Measurements from ENCODE around the gene ELAC2. TPM values are rescaled to one million over a fixed set of nuclear protein-coding genes. Genes with fewer than 3 reads are reported as not detected.

ELAC2 gene
- total RNA-seq, 1 experiment from 2014 or later = 84.5 TPM

DNA sequence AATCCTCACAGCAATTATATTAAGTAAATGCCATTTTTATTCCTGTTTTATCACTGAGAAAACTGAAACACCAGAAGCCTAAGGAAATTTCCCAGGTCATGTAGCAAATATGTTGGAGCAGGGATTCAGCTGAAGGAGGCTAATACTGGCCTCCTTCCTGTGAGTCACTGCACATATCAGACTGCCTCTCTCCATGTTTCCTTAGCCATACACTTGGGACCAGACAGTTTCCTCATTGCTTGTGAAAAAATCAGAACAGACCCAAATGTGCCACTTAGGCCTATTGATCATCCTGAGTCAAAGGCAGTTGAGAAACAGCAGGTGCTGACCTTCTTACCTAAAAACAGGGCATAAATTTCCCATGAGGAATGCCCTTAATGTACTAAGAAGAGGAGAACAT lies 18.9 kb upstream of the ELAC2 start:
- BruUV-seq (replicated peaks) = no TSS peak
- TF ChIP-seq, protein P1, sequence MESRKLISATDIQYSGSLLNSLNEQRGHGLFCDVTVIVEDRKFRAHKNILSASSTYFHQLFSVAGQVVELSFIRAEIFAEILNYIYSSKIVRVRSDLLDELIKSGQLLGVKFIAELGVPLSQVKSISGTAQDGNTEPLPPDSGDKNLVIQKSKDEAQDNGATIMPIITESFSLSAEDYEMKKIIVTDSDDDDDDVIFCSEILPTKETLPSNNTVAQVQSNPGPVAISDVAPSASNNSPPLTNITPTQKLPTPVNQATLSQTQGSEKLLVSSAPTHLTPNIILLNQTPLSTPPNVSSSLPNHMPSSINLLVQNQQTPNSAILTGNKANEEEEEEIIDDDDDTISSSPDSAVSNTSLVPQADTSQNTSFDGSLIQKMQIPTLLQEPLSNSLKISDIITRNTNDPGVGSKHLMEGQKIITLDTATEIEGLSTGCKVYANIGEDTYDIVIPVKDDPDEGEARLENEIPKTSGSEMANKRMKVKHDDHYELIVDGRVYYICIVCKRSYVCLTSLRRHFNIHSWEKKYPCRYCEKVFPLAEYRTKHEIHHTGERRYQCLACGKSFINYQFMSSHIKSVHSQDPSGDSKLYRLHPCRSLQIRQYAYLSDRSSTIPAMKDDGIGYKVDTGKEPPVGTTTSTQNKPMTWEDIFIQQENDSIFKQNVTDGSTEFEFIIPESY (IDR thresholded peaks at IDR 0.05; ENCODE audit: extremely low read depth, insufficient replicate concordance, low read length) = no peak
- no peak for TF ChIP-seq RAD21 (IDR thresholded peaks at IDR 0.05; ENCODE audit: low read depth)
- no peak for TF ChIP-seq EGR1 (IDR thresholded peaks at IDR 0.05; ENCODE audit: low read depth)
- TF ChIP-seq, protein P2, sequence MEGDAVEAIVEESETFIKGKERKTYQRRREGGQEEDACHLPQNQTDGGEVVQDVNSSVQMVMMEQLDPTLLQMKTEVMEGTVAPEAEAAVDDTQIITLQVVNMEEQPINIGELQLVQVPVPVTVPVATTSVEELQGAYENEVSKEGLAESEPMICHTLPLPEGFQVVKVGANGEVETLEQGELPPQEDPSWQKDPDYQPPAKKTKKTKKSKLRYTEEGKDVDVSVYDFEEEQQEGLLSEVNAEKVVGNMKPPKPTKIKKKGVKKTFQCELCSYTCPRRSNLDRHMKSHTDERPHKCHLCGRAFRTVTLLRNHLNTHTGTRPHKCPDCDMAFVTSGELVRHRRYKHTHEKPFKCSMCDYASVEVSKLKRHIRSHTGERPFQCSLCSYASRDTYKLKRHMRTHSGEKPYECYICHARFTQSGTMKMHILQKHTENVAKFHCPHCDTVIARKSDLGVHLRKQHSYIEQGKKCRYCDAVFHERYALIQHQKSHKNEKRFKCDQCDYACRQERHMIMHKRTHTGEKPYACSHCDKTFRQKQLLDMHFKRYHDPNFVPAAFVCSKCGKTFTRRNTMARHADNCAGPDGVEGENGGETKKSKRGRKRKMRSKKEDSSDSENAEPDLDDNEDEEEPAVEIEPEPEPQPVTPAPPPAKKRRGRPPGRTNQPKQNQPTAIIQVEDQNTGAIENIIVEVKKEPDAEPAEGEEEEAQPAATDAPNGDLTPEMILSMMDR (IDR thresholded peaks at IDR 0.05 in 2 of 3, conservative IDR thresholded peaks at IDR 0.05 in 1 of 3; ENCODE audit: borderline replicate concordance in 1 of 3, insufficient read depth in 1 of 3, low read depth in 2 of 3, low read length in 2 of 3) = no peak
- TF ChIP-seq TCF7L2 (IDR thresholded peaks at IDR 0.05; ENCODE audit: borderline replicate concordance, extremely low read depth, insufficient read depth, insufficient read length) = no peak
- CTCF ChIA-PET = no interaction called here

More for the DNA sequence above, 18.9 kb upstream of the ELAC2 start:
- Histone ChIP-seq H2AFZ (ENCODE audit: low read depth, low read length, poor library complexity, severe bottlenecking) (no peak overlapping the region), H3K9ac (ENCODE audit: low read length) (no peak overlapping the region), H3K9me2 (ENCODE audit: insufficient read depth) (no peaks in the 10 kb centered on the region), H3K27ac (ENCODE audit: low read depth, low read length) (no peak overlapping the region), H3K36me3 (ENCODE audit: control insufficient read depth in 1 of 2, insufficient read depth in 2 of 2, low read length in 2 of 2) (no peaks in the 10 kb centered on the region), H3K79me2 (ENCODE audit: insufficient read depth, low read length) (no peaks in the 10 kb centered on the region), H3K9me3 (ENCODE audit: control insufficient read depth in 1 of 2, insufficient read depth in 1 of 2, low read depth in 1 of 2, low read length in 2 of 2) (no peaks in the 10 kb centered on the region), H3K4me2 (ENCODE audit: low read length) (no peak overlapping the region), H3K27me3 (ENCODE audit: insufficient read depth, low read length) (peaks cover 4% of the 10 kb centered on the region; the same call in 1 of the 2 replicates), H3K4me3 (replicated peaks in 1 of 2; ENCODE audit: low read depth in 1 of 2, low read length in 2 of 2) (no peak overlapping the region), H3K4me1 (ENCODE audit: control insufficient read depth in 1 of 2, insufficient read depth in 2 of 2, low read length in 2 of 2) (no peaks in the 10 kb centered on the region), H4K20me1 (ENCODE audit: insufficient read depth) (no peaks in the 10 kb centered on the region)
- POLR2A ChIA-PET = no interaction called here
- RAD21 ChIA-PET (ENCODE audit: low non-redundant PET in 1 of 2, low total read pairs in 2 of 2, uncharacterized antibody in 2 of 2, unreplicated experiment in 2 of 2) = no interaction called here
- DNase-seq (ENCODE audit: low read depth, low spot score) (no peak), ATAC-seq (no peak)
- intact Hi-C loops (cut with micrococcal nuclease) = no loop called here

Data from HCT116 (cell line).